GM19395 (cell line): ENCODE results near the gene ITPKB.
A peak's percentile ranks its signal among the peaks of the same experiment; 100 is the strongest.

Source experiments
- ATAC-seq: cut with Tn5 transposase; IDR thresholded peaks from one replicate; pipeline ENCODE4 v1.9.1; 2021; ENCODE audit warnings: mild to moderate bottlenecking, moderate library complexity; ENCODE audit not compliant: unreplicated experiment

Gene ITPKB

GRCh38 chr1:226686440-226687425 lies 52.3 kb downstream of the ITPKB start:
- no peak for ATAC-seq

GRCh38 chr1:226685196-226685820 lies 53.8 kb downstream of the ITPKB start:
- no peak for ATAC-seq

GRCh38 chr1:226684026-226684425 lies 55.1 kb downstream of the ITPKB start:
- no peak for ATAC-seq

DNA sequence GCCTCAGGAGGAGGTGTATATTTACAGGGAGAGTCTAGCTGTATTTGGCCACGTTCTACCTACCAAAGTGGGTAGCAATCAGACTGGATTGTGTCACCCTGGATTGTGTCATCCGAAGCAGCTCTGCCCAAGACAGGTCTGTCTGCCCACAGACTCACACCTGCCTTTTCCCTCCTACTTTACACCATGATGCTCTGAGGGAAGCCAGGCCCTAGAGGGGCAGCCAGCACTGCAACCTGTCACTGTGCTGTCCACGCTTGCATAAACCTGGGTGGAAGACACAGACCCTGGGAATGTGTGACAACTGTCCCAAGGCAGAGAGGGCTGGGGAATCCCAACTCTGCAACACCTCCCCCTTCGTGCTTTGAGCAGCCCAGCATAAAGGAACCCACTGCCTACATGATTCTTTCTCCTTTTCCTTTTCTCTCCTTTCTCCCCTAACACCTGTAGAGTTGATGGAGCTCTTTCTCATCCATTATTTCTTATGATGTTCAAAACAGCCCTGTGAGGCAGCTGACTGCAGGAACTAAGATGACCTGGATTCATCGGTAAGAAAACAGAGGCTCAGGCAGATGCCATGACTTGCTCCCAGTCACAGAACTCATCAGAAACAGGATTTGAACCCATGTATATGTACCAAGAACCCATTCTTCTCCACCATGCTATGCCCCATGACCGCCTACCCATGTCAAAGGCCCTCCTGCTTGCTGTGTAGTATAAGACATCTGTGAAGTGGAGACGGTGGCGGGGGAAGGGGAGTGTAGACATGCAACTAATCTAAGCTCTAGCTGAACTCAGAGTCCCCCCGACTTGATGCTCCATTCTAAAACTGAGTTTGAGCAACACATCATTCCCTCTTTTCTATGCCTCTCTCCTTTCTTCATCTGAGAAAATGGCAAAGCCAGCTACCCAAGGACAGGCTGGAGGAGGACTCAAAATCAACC lies 55.9 kb downstream of the ITPKB start:
- ATAC-seq, result no peak

GRCh38 chr1:226681652-226682493 lies 57.2 kb downstream of the ITPKB start:
- ATAC-seq, result no peak

DNA sequence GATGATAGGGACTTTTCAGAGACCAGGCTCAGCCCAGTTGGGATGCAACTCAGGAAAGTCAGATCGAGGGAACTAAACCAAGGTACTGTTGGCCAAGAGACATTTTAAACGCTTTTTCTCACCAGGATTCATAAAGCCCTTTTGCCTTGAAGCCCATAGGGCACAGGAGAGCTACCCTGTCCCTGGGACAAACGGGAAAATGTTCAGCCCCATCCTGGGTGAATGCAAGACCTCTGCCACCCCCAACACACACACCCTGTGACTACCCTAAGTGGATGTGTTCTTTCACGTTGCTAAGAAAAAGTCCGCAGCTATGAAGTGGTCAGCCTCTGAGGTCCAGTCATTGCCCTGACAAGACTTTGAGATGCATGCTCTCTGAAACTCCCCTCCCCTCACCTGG lies 58.4 kb downstream of the ITPKB start:
- ATAC-seq, result no peak

GRCh38 chr1:226679853-226680516 lies 59.1 kb downstream of the ITPKB start:
- peak; percentile 52 for ATAC-seq

DNA sequence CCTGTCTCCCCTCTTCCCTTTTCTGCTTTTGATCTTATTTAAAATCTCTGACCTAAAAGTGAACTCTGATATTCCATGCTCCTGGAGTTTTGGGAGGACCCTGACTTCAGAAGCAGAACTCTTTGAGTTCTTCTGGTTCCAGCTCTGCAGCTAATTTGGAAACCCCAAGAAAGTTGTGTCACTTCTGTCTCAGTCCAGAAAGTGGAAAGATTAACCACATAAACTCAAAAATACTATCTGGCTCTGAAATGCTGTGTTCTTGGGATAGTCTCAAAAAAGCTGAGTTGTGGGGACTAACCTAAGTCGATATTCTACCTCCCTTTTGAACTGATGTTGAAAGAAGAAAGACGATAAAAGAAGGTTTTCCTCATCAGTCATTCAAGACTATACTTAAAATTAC lies 59.8 kb downstream of the ITPKB start:
- no peak for ATAC-seq

- ATAC-seq, result no peak
Observed at GRCh38 chr1:226678701-226679100, 60.4 kb downstream of the ITPKB start.

DNA sequence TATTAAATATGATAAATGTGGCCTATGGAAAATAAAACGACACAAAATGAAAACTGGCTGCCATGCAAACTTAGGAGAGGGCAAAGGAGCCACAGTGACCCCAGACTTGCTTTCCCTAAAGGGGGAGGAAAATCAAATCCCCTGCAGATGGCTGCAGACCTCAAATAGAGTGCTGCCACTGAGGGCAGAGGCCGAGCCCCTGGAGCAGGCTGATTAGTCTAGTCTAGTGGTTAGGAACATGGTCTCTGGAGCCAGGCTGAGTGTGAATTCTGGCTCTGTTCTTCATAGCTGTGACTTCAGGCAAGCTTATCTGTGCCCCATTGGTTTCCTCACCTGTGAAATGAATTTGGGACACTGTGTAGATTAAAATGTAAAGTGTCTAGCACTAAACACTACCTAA lies 60.8 kb downstream of the ITPKB start:
- ATAC-seq, result no peak

DNA sequence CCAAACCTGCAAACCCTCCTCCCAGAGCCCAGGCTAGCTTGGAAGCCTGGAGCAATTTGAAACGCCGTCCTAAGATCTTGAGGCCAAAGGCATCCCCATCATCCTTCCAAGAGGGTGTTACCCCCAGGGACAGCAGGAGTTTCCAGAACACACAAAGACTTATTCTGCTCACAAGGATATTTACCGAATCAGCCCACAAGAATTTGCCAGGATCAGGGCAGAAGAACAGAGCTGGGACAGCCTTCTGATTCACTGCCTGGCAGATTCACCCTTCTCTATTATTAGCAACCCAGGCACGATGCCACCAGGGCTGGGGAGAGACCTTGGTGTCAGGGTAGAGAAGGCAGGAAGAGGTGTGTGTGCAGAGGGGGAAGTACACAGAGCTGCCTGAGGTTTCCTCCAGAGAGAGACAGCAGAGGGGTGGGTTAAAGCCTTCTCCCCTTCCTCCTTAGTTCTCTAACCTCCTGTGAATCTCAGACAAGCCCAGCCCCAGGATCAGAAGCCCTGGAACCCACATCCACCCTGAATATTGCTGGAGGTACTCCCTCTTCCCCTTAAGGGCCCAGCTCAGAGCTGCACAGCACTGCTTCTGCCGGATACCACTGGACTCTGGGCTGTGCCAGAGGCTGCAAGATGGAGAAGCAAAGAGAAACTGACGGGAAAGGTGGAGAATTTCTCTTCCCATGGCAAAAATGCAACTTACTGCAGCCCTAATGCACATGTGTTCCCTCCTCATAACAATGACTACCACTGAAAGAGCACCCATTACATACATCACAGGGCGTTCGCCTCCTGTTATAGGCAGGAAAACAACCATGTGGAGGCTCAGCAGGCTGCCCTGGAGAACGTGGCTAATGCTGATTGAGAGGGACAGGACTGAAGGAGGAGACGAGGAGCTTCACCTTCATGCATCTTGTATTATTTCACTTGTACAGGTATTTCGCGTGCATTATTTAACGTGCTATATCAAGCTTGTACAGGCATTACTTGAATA lies 61.8 kb downstream of the ITPKB start:
- peak; percentile 36 for ATAC-seq

DNA sequence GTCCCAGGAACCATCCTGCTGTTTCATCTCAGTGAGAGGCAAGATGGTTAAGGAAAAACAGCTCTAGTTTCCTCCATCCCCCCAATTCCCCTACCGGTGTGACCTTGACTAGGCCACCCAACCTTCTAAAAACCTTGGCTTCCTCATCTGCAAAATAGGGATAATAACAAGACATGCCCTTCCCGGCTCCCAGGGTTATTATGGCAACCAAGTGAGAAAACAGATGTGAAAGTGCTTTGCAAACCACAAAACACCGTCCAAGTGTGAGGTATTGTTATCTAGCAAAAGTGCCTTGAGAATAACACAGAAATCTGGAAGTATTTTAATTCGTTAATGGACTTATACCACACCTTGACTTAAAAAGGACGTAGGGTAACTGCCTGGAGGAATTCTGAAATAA lies 62.7 kb downstream of the ITPKB start:
- no peak for ATAC-seq

GRCh38 chr1:226675715-226676357 lies 63.2 kb downstream of the ITPKB start:
- no peak for ATAC-seq

DNA sequence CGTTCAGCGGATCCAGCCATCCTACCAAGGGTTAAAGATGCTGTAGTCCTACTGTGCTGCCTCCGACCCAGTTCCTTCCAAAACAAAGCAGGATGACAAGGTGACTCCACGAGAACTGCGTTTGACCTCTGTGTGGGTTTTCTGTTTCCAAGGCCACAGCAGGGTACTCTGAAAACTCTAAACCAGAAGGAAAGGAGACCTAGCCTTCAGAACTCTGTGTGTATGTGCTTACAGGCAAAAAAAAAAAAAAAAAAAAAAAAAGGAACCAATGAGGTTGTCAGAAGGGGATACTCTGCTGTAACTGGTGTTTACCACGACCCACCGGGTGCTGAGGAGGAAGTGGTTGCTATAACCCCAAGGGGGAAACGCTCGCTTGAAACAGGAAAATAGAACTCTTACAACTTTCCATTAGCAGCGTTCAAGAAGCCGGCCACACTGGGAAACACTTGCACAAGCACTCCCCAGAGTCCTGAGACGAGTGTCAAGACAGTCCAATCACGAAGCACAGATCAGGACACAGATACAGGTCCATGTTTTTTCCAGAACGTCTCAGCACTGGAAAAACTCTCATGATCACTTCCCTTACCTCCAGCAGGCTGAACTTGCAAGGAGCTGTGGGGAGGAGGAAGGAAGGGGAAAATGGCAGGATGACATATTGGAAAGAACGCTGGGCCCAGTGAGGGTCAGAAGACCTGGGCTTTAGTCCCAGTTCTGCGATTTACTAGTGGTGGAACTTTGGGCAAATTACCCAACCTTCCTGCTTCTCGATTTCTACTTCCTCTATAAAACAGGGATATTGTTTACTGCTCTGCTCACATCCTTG lies 64.0 kb downstream of the ITPKB start:
- peak; percentile 78 for ATAC-seq

DNA sequence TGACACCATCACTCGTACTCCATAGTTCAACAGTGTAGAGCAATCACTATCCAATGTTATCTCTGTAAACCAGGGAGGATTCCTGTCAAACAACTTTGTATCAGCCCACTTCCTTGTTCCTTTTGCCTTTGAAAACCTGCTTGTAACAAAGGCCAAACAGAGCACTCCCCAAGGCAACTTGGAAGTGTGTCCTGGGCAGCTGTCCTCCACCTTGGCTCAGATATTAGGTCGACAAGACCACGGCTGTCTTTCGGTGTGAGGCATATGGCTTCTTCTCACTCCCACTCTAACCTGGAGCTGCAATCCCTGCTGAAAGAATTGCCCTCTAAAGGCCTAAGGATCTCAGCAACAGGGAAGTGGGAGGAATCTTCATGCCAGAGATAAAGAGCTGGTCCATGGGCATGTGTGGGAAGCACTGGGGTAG lies 66.7 kb downstream of the ITPKB start:
- ATAC-seq, result no peak

DNA sequence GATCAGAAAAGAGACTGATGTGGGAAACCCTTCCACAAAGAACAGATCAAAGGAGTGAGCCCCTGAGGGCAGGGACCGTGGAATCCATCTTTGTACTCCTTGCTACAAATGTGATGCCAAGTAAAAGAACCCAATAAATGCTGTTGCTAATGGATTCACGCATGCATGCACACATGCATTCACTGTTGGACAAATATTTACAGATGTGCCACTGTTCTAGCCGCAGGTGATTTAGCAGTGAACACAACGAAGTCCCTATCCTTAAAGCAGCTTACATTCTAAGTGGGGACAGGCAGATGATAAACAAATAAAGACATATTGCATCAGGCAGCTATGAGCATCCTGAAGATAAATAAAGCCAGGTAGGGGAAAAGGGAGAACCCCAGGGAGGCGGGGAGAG lies 67.8 kb downstream of the ITPKB start:
- no peak for ATAC-seq

GRCh38 chr1:226670073-226670472 lies 69.0 kb downstream of the ITPKB start:
- ATAC-seq, result no peak
